ENCODE data around the gene GPI. TPM values are rescaled to one million over a fixed set of nuclear protein-coding genes. Genes with fewer than 3 reads are reported as not detected.
A peak's percentile ranks its signal among the peaks of the same experiment; 100 is the strongest.

Gene GPI
- total and polyA plus RNA-seq, 2 of the 13 experiments (the other 11 are each of a cell fraction or from before 2014, with no cell fraction given): 147 to 167 TPM

- TF ChIP-seq ZBTB25 (CRISPR knock-in tag; IDR thresholded peaks at IDR 0.05) (peak; percentile 81), KLF11 (CRISPR knock-in tag; IDR thresholded peaks at IDR 0.05) (0 out of 2 replicates have a peak, but pooled peaks have one; percentile 51), HMG20A (CRISPR knock-in tag; IDR thresholded peaks at IDR 0.05; ENCODE audit: borderline replicate concordance) (no peak), GMEB2 (CRISPR knock-in tag; IDR thresholded peaks at IDR 0.05; ENCODE audit: low read depth) (0 out of 2 replicates have a peak, but pooled peaks have one; percentile 46), NFRKB (IDR thresholded peaks at IDR 0.05) (no peak), ZNF546 (CRISPR knock-in tag; conservative IDR thresholded peaks at IDR 0.05) (peak; percentile 83; the same call in 1 of the 2 replicates), NFYC (CRISPR knock-in tag; IDR thresholded peaks at IDR 0.05) (peak; percentile 45; the same call in 1 of the 2 replicates), ATF2 (CRISPR knock-in tag; IDR thresholded peaks at IDR 0.05) (peak; percentile 63; the same call in 1 of the 2 replicates), ARID5B (CRISPR knock-in tag; IDR thresholded peaks at IDR 0.05) (no peak), ZNF670 (CRISPR knock-in tag; IDR thresholded peaks at IDR 0.05; ENCODE audit: borderline replicate concordance) (no peak; the same call in 1 of the 2 replicates), ZFAT (CRISPR knock-in tag; conservative IDR thresholded peaks at IDR 0.05) (peak; percentile 48; the same call in 1 of the 2 replicates), CCDC6 (CRISPR knock-in tag; IDR thresholded peaks at IDR 0.05) (peak; percentile 74; the same call in 1 of the 2 replicates), CSRNP2 (CRISPR knock-in tag; conservative IDR thresholded peaks at IDR 0.05; ENCODE audit: low read depth) (no peak; the same call in 1 of the 2 replicates), ATF6 (CRISPR knock-in tag; conservative IDR thresholded peaks at IDR 0.05) (no peak), TEF (CRISPR knock-in tag; IDR thresholded peaks at IDR 0.05) (no peak; the same call in 1 of the 2 replicates), CBX1 (IDR thresholded peaks at IDR 0.05; ENCODE audit: low read depth) (no peak)
These were observed 39.3 kb downstream of the GPI start, which contains the start of gene PDCD2L (continued) for GRCh38 chr19:34404109-34404909.
